KMS-11 (cell line): Measurements from ENCODE around the gene PPM1A.

Experiments
- H2AFZ ChIP-seq: fragments of 200-600 bp; sonication (generic); 2 replicates; pipeline ENCODE4 v1.6.1; 2016; ENCODE audit warnings: antibody characterized with exemption, mixed run types, low read depth
- H3K27ac ChIP-seq: fragments of 200-600 bp; sonication (generic); 2 replicates; pipeline ENCODE4 v1.6.1; 2016; ENCODE audit warnings: mild to moderate bottlenecking, mixed run types
- H3K27me3 ChIP-seq: fragments of 200-600 bp; sonication (generic); 2 replicates; pipeline ENCODE4 v1.6.1; 2017; ENCODE audit warnings: mild to moderate bottlenecking, low read depth, mixed run types, moderate library complexity; ENCODE audit not compliant: insufficient read depth
- H3K36me3 ChIP-seq: fragments of 200-600 bp; sonication (generic); 2 replicates; pipeline ENCODE4 v1.6.1; 2017; ENCODE audit warnings: mild to moderate bottlenecking, mixed run types; ENCODE audit not compliant: insufficient read depth
- H3K4me1 ChIP-seq: fragments of 200-600 bp; sonication (generic); 2 replicates; pipeline ENCODE4 v1.6.1; 2016; ENCODE audit warnings: mild to moderate bottlenecking, low read depth, mixed run types; ENCODE audit not compliant: poor library complexity, severe bottlenecking
- H3K4me2 ChIP-seq: fragments of 200-600 bp; sonication (generic); 2 replicates; pipeline ENCODE4 v1.7.0; 2016; ENCODE audit warnings: mild to moderate bottlenecking, mixed run types
- H3K4me3 ChIP-seq: fragments of 200-600 bp; sonication (generic); IDR thresholded peaks from 2 replicates; pipeline ENCODE4 v1.6.1; 2017; ENCODE audit warnings: low read depth, low read length, mixed read lengths; ENCODE audit not compliant: insufficient read depth
- H3K79me2 ChIP-seq: fragments of 200-600 bp; sonication (generic); 2 replicates; pipeline ENCODE4 v1.6.1; 2016; ENCODE audit warnings: low read depth, mixed run types; ENCODE audit not compliant: insufficient read depth
- H3K9ac ChIP-seq: fragments of 200-600 bp; sonication (generic); 2 replicates; pipeline ENCODE4 v1.6.1; 2016; ENCODE audit warnings: mild to moderate bottlenecking, mixed run types
- H4K20me1 ChIP-seq: fragments of 200-600 bp; sonication (generic); 2 replicates; pipeline ENCODE4 v1.6.1; 2016; ENCODE audit warnings: mild to moderate bottlenecking, mixed run types; ENCODE audit not compliant: insufficient read depth
- TF ChIP-seq, protein P1 (sequence below): fragments of 200-600 bp; sonication (generic); conservative IDR thresholded peaks from 2 replicates; pipeline ENCODE4 v1.6.1; 2017; ENCODE audit warnings: low read depth, mild to moderate bottlenecking, antibody characterized with exemption, low read length, moderate library complexity, mixed read lengths

Gene PPM1A

DNA sequence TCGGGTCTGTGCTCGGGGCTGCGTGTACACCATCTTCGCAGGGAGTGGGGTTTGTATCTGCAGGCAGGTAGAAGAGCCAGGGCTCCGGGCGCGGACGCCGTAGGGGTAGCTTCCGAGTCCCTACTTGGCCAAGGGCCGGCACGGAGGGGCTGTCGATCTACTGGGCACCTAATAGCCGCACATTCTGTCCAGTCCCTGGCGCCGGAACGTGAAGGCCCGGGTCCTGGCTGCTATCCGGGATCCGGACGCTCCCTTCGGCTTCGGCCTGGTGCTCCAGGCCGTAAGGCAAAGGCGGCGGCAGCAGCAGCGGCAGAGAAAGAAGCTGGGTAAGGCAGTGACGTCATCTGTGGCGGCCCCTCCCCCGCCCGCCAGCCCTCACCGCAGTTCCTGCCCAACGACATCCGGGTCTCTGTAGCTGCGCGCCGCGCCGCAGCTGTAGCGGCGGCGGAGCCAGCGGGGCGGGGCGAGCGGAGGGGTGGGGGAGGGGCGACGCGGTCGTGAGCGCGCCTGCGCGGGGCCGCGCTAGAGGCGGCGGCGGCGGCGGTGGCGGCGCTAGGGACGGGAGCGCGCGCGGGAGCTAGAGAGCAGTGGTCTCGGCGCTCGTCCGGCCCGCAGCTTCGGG is at the start of gene PPM1A:
TSS of gene PPM1A (plus strand) at position 525 of the 622 bp plus-strand sequence. CDS start 33,483 bp downstream, outside the sequence.
- H3K4me2 ChIP-seq: peak within 1 kb of the TSS; percentile 90
- peak within 1 kb of the TSS; percentile 100 for H3K27ac ChIP-seq
- H3K4me3 ChIP-seq: no peak within 1 kb of the TSS
- no peaks in the 10 kb centered on the region for H3K36me3 ChIP-seq
- no peaks in the 10 kb centered on the region for H3K27me3 ChIP-seq
- peaks cover 13% of the 10 kb centered on the region for H3K4me1 ChIP-seq
- TF ChIP-seq, protein P1, sequence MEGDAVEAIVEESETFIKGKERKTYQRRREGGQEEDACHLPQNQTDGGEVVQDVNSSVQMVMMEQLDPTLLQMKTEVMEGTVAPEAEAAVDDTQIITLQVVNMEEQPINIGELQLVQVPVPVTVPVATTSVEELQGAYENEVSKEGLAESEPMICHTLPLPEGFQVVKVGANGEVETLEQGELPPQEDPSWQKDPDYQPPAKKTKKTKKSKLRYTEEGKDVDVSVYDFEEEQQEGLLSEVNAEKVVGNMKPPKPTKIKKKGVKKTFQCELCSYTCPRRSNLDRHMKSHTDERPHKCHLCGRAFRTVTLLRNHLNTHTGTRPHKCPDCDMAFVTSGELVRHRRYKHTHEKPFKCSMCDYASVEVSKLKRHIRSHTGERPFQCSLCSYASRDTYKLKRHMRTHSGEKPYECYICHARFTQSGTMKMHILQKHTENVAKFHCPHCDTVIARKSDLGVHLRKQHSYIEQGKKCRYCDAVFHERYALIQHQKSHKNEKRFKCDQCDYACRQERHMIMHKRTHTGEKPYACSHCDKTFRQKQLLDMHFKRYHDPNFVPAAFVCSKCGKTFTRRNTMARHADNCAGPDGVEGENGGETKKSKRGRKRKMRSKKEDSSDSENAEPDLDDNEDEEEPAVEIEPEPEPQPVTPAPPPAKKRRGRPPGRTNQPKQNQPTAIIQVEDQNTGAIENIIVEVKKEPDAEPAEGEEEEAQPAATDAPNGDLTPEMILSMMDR: no peak
- no peaks in the 10 kb centered on the region for H4K20me1 ChIP-seq
- peaks cover 39% of the 10 kb centered on the region; the same call in 1 of the 2 replicates for H3K79me2 ChIP-seq
- peak within 1 kb of the TSS; percentile 100 for H3K9ac ChIP-seq
- H2AFZ ChIP-seq: peak within 1 kb of the TSS; percentile 55

DNA sequence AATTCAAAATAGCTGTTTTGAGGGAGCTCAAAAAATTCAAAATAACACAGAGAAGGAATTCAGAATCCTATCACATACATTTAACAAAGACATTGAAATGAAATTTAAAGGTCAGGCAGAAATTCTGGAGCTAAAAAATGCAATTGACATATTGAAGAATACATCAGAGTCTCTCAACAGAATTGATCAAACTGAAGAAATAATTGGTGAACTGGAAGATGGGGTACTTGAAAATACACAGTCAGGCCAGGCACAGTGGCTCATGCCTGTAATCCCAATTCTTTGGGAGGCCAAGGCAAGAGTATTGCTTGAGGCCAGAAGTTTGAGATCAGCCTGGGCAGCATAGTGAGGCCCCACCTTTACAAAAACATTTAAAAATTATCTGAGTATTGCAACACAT is 49.7 kb upstream of the PPM1A start:
- H3K27me3 ChIP-seq: no peaks in the 10 kb centered on the region
- no peaks in the 10 kb centered on the region for H3K36me3 ChIP-seq
- no peak overlapping the region for H3K9ac ChIP-seq
- H3K27ac ChIP-seq: no peak overlapping the region
- H3K79me2 ChIP-seq: no peaks in the 10 kb centered on the region
- H3K4me3 ChIP-seq: no peak overlapping the region
- H2AFZ ChIP-seq: no peak overlapping the region
- no peak overlapping the region for H3K4me2 ChIP-seq
- TF ChIP-seq, protein P1: no peak
- no peaks in the 10 kb centered on the region for H4K20me1 ChIP-seq
- H3K4me1 ChIP-seq: no peaks in the 10 kb centered on the region

DNA sequence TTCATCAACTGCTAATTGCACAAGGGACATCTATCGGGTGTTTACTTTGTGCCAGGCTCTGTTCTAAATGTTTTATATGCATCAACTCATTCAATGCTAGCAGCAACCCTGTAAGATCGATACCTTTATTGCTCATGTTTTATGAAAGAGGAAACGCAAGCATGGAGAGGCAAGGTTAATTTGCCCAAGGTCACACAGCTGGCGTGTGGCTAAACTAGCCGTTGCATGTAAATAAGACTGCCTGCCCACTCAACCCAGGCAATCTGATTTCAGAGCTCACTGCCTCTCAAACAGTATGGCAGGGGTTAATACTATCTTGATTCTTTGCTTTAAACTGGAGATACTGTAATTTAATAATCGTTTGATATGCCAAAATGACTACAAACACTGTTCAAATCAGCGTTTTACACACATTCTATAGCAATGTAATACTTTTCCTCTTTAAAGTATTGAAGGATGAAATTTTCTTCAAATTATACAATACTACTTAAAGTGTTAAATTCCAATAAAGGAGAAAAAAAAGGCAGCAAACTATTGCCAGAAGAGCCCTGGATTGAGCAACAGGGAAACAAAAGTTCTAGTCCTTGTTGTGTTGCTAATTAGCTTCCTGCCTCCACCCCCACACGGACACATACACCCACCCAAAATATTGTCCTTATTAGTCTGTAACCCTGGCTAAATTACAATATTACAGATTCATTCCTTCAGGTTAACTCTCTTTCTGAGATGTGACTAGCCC is 44.7 kb upstream of the PPM1A start:
- no peaks in the 10 kb centered on the region for H3K27me3 ChIP-seq
- no peaks in the 10 kb centered on the region for H3K4me1 ChIP-seq
- TF ChIP-seq, protein P1: no peak
- no peak overlapping the region for H2AFZ ChIP-seq
- H3K36me3 ChIP-seq: no peaks in the 10 kb centered on the region
- no peaks in the 10 kb centered on the region for H3K79me2 ChIP-seq
- no peak overlapping the region for H3K9ac ChIP-seq
- no peaks in the 10 kb centered on the region for H4K20me1 ChIP-seq
- H3K4me2 ChIP-seq: no peak overlapping the region
- no peak overlapping the region for H3K27ac ChIP-seq
- no peak overlapping the region for H3K4me3 ChIP-seq

DNA sequence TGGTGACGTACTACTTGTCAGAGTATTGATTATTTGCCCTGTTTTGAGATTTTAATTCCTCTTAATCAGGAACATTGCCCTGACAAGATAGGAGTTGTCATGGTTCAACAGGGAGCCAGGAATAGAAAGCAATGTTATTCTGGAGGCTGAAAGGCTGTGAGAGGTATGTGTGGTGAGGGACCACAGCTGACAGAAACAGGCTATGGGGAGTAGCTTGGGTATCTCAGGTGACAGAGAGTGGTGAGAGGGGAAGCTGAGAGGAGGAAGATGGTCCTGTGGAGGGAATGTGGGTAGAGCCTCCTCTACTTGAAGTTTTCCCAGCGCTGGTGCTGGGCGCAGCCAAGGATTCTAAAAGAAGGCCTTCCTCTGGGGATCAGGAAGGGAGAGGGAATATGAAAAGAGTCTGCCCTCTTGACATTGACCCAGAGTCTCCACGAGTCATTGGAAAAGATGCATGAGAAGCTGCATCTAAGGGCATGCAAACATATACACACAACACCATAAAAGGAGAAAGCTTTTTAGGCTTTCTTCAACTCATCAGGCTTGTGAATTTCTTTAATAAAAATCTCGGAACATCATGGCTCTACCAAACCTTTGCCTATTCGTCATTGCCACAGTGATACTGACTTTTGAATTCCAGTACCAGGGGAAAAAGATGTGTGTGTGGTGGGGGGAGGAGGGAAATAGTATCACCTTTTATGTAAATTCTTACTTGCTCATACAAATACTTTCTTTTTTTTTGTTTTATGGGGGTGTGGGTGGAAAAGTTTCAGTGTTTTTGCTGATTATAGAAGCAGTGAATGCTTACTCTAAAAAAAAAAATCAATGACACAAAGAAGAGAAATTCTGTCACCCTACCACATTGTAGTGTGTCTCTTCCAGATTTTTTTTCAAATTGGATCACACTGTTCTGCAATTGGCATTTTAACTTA is 43.9 kb upstream of the PPM1A start:
- H3K4me1 ChIP-seq: no peaks in the 10 kb centered on the region
- H4K20me1 ChIP-seq: no peaks in the 10 kb centered on the region
- H3K4me2 ChIP-seq: no peak overlapping the region
- no peak overlapping the region for H3K4me3 ChIP-seq
- no peaks in the 10 kb centered on the region for H3K79me2 ChIP-seq
- no peaks in the 10 kb centered on the region for H3K27me3 ChIP-seq
- no peak overlapping the region for H3K9ac ChIP-seq
- TF ChIP-seq, protein P1: no peak
- H2AFZ ChIP-seq: no peak overlapping the region
- H3K27ac ChIP-seq: no peak overlapping the region
- no peaks in the 10 kb centered on the region for H3K36me3 ChIP-seq
